Astrocyte (in vitro differentiated cells and primary cell): ENCODE data around the gene FOXD4.
"Not testable (repeated sequence)": the region's sequence is repeated elsewhere in the genome, so short reads cannot be mapped to it uniquely, and the experiment has no call there.

Source experiments
- EZH2 ChIP-seq: IDR thresholded peaks from 2 replicates; pipeline ENCODE4 v1.6.1; 2012; ENCODE audit warnings: mild to moderate bottlenecking, low read length, inconsistent platforms; ENCODE audit not compliant: insufficient read depth
- TF ChIP-seq, protein P1 (sequence below): IDR thresholded peaks from 2 replicates; pipeline ENCODE4 v1.5.1; 2011; ENCODE audit warnings: low read depth, mild to moderate bottlenecking, inconsistent platforms, low read length, moderate library complexity; ENCODE audit not compliant: insufficient read depth

DNA sequence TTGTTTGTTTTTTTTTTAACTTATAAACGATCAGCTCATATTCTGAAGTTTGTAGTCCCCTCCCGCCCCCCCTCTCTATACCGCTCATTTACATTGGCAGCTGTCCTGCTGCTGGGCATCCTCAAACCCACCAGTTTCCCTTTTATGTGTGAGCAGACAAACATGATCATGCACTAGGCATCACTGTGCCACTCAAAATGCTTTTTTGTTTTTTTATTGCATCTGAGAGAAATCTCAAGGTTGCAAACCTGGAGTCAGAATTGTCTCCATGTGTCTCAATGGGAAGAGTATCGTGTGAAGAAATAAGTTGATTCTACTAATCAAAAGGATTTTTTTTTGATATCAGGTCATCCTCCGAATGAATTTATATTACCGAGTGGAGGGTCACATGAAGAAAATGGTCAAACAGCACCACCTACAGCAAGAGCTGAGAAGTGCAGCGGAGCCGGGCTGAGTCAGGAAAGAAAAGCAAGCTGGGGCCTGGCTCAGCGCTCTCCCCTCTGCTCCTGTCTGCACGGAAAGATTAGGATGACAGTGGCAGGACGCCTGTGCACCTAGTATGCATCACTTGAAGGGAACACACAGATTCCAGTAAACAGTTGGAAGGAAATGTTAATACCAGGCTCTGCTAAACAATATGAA lies 29.7 kb downstream of the FOXD4 start:
- TF ChIP-seq, protein P1, sequence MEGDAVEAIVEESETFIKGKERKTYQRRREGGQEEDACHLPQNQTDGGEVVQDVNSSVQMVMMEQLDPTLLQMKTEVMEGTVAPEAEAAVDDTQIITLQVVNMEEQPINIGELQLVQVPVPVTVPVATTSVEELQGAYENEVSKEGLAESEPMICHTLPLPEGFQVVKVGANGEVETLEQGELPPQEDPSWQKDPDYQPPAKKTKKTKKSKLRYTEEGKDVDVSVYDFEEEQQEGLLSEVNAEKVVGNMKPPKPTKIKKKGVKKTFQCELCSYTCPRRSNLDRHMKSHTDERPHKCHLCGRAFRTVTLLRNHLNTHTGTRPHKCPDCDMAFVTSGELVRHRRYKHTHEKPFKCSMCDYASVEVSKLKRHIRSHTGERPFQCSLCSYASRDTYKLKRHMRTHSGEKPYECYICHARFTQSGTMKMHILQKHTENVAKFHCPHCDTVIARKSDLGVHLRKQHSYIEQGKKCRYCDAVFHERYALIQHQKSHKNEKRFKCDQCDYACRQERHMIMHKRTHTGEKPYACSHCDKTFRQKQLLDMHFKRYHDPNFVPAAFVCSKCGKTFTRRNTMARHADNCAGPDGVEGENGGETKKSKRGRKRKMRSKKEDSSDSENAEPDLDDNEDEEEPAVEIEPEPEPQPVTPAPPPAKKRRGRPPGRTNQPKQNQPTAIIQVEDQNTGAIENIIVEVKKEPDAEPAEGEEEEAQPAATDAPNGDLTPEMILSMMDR: not testable (repeated sequence)
- TF ChIP-seq EZH2: not testable (repeated sequence)
